ENCODE measurements around the gene MIPOL1.
"Not testable (repeated sequence)": the region's sequence is repeated elsewhere in the genome, so short reads cannot be mapped to it uniquely, and the experiment has no call there.

The MIPOL1 gene

GRCh38 chr14:37187840-37188577 lies 9.7 kb upstream of the MIPOL1 start:
- DNase-seq = not testable (repeated sequence)

- not testable (repeated sequence) for DNase-seq
Measured at GRCh38 chr14:37189733-37190132, 8.0 kb upstream of the MIPOL1 start.

GRCh38 chr14:37194698-37195097 lies 3.0 kb upstream of the MIPOL1 start:
- no peak for DNase-seq

GRCh38 chr14:37195327-37195726 lies 2.4 kb upstream of the MIPOL1 start:
- DNase-seq = no peak

DNA sequence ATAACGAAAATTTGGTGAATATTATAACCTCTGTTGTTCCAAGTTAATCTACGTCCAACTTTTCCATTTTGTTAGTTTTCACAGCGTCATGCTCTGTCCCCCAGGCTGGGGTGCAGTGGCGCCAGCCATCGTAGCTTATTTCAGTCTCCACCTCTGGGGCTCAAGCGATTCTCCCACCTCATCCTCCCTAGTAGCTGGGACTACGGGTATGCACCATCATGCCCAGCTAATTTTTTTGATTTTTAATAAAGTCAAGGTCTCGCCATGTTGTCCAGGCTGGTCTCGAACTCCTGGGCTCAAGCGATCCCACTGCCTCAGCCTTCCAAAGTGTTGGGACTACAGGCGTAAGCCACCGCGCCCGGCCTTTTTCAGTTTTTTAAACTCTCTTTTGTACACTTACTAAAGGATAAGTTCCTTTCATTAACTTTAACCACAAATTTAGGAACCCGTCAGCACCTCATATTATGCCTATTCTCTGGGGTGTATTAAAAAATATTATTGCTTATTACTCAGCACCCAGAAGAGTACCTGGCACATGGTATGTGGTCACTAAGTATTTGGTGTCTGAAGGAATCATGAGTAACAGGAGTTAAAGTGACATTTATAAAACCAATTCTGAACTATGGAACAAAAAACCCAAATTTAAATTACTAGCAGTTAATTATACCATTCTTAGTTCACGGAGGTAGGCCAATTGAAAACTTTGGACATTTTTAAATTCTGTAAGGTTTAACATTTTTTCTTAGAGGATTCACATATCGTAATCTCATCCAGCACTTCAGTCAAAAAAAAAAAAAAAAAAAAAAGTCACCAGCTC lies 925 bp upstream of the MIPOL1 start:
- no peak for DNase-seq

- no peak for DNase-seq
Measured at GRCh38 chr14:37198273-37198598, 499 bp downstream of the MIPOL1 start.

DNA sequence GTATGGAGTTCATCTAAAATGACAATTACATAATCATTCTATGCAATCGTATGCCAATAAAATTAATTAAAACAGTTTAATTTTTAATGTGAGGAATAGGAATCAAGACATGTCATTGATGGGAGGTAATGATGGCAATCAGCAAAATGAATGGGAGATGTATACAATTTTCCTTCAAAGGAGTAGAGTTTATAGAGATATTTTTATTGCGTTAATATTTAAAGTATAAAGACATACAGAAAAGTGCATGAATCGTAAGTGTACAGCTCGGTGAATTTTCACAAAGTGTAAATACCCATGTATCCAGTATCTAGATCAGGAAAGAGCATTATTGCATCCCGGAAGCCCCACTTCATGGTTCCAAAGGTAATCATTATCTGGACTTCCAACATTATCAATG lies 1.2 kb downstream of the MIPOL1 start:
- no peak for DNase-seq

DNA sequence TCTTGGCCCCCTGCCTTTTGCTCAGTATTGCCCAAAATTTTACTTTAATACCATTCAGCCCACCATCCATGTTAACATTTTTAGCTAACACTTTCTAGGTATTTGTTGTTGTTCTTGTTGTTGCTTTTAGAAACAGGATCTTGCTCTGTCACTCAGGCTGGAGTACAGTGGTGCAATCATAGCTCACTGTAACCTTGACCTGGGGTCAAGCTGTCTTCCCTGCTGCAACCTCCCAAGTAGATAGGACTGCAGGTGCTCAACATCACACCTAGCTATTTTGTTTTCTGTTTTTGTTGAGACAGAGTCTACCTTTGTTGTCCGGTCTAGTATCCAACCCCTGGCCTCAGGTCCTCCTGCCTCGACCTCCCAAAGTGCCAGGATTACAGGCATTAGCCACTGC lies 4.0 kb downstream of the MIPOL1 start:
- no peak for DNase-seq

DNA sequence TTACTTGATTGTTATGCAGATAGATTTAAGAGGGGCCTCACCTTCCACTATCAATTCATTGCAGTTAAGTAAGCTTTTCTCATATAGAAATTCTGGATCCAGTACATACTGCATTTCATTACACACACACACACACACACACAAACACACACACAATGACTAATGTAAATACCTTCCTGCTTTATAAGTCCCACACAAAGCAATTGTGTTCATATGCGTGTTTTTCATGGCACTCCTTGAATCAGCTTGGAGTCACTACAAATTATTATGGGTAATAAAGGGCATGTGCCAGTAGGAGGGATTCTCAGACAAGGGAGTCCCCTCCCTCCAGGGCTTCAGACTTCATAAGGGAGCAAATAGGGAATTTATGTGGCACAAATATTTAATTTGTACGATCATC lies 4.5 kb downstream of the MIPOL1 start:
- no peak for DNase-seq

- DNase-seq = no peak
Measured at GRCh38 chr14:37202812-37203211, 5.1 kb downstream of the MIPOL1 start.

GRCh38 chr14:37203423-37203822 lies 5.7 kb downstream of the MIPOL1 start:
- DNase-seq = no peak

- DNase-seq = not testable (repeated sequence)
Measured at GRCh38 chr14:37205623-37206605, 8.2 kb downstream of the MIPOL1 start.

GRCh38 chr14:37209617-37210016 lies 11.9 kb downstream of the MIPOL1 start:
- not testable (repeated sequence) for DNase-seq

- DNase-seq = no peak
Measured at GRCh38 chr14:37210448-37210847, 12.7 kb downstream of the MIPOL1 start.

DNA sequence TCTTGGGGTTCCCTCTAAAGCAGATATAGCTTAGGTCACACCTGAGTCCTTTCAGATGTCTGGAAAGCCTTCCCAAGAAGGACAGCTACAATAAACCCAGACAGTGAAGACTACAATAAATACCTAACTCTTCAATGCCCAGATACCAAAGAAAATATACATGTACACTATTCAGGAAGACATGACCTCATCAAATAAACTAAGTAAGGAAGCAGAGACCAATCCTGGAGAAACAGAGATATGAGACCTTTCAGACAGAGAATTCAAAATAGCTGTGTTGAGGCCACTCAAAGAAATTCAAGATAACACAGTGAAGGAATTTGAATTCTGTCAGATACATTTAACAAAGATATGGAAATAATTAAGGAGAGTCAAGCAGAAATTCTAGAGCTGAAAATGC lies 15.3 kb downstream of the MIPOL1 start:
- no peak for DNase-seq

GRCh38 chr14:37215345-37215744 lies 17.6 kb downstream of the MIPOL1 start:
- DNase-seq = no peak

- DNase-seq = no peak
Measured at GRCh38 chr14:37221073-37221472, 23.3 kb downstream of the MIPOL1 start.

DNA sequence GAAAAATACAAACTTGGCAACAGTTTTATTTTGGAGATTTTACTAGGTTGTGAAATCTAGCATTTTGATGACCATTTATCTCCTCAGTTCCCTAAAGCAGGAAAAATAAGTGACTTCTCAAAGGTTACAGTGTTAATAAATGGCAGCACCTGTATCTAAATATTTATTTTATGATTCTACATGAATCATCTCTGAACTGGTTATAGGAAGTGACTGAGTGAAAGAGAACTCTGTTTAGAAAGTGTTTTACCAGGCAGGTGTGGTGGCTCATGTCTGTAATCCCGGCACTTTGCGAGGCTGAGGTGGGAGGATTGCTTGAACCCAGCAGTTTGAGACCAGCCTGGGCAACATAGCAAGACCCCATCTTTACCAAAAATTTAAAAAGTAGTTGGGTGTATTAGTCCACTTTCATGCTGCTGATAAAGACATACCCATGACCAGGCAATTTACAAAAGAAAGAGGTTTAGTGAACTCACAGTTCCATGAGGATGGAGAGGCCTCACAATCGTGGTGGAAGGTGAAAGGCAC lies 26.3 kb downstream of the MIPOL1 start:
- no peak for DNase-seq

GRCh38 chr14:37225668-37226067 lies 27.9 kb downstream of the MIPOL1 start:
- DNase-seq = not testable (repeated sequence)

- DNase-seq = no peak
Measured at GRCh38 chr14:37230551-37231194, 32.9 kb downstream of the MIPOL1 start.

DNA sequence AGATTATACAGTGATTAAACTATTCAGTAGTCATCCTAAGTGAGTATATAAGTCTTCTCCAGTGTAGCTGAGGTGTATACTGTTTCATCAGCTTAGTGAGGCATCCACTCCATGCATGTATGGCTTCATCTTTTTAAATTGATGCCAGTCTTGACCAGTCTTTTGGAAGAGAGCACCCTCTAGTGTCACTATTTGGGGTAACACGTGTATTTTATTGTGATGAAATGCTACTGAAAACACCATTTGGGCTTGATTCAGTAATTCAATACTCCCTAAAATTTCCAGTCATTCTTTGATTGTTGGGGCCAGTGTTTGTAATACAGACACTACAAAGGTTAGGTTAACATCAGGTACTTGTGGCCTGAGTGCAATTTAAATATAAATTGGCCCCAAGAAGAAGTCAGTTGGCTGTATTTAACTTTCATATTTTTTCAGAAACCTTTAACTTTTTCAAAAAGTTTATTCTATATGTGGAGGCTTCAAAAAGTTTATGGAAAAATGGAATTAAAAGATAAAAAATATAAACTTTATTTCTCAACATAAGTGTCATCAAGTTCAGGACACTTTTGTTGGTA lies 35.3 kb downstream of the MIPOL1 start:
- no peak for DNase-seq

DNA sequence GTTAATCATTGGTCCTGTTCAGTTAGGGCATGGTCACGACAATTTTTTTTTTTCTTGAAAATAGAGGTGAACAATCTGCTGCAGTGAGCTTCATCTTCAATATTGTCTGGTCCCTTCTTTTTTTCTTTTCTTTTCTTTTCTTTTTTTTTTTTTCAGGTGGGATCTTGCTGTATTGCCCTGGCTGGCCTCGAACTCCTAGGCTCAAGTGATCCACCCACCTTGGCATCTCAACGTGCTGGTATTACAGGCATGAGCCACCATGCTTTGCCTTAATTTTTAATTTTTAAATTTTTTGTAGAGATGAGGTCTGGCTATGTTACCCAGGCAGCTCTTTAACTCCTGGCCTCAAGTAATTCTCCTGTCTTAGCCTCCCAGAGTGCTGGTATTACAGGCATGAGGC lies 36.5 kb downstream of the MIPOL1 start:
- DNase-seq = no peak
